ENCODE measurements around the gene ERG28.

The ERG28 gene

GRCh38 chr14:75650253-75651058 lies 10.2 kb downstream of the ERG28 start:
- peaks cover 5% of the 10 kb centered on the region for H3K4me1 ChIP-seq (ENCODE audit: insufficient read depth, low read length)
- H2AFZ ChIP-seq (ENCODE audit: low read depth, low read length) = no peak overlapping the region
- peaks cover 53% of the 10 kb centered on the region for H3K36me3 ChIP-seq (ENCODE audit: insufficient read depth, low read length)
- no peaks in the 10 kb centered on the region for H3K9me3 ChIP-seq (ENCODE audit: low read length)
- no peak overlapping the region for H3K4me3 ChIP-seq (ENCODE audit: low read length)
- H3K27me3 ChIP-seq (ENCODE audit: insufficient read depth, low read length) = no peaks in the 10 kb centered on the region

- H3K4me3 ChIP-seq (ENCODE audit: low read length) = no peak overlapping the region
- H2AFZ ChIP-seq (ENCODE audit: low read depth, low read length) = no peak overlapping the region
- H3K9me3 ChIP-seq (ENCODE audit: low read length) = no peaks in the 10 kb centered on the region
- no peaks in the 10 kb centered on the region for H3K27me3 ChIP-seq (ENCODE audit: insufficient read depth, low read length)
- peaks cover 5% of the 10 kb centered on the region for H3K4me1 ChIP-seq (ENCODE audit: insufficient read depth, low read length)
- H3K36me3 ChIP-seq (ENCODE audit: insufficient read depth, low read length) = peaks cover 51% of the 10 kb centered on the region
Observed at GRCh38 chr14:75649773-75650172, 10.9 kb downstream of the ERG28 start.

- H3K36me3 ChIP-seq (ENCODE audit: insufficient read depth, low read length) = peaks cover 49% of the 10 kb centered on the region
- no peak overlapping the region for H2AFZ ChIP-seq (ENCODE audit: low read depth, low read length)
- no peak overlapping the region for H3K4me3 ChIP-seq (ENCODE audit: low read length)
- no peaks in the 10 kb centered on the region for H3K9me3 ChIP-seq (ENCODE audit: low read length)
- H3K27me3 ChIP-seq (ENCODE audit: insufficient read depth, low read length) = no peaks in the 10 kb centered on the region
- peaks cover 5% of the 10 kb centered on the region for H3K4me1 ChIP-seq (ENCODE audit: insufficient read depth, low read length)
Observed at GRCh38 chr14:75649337-75649736, 11.3 kb downstream of the ERG28 start.

DNA sequence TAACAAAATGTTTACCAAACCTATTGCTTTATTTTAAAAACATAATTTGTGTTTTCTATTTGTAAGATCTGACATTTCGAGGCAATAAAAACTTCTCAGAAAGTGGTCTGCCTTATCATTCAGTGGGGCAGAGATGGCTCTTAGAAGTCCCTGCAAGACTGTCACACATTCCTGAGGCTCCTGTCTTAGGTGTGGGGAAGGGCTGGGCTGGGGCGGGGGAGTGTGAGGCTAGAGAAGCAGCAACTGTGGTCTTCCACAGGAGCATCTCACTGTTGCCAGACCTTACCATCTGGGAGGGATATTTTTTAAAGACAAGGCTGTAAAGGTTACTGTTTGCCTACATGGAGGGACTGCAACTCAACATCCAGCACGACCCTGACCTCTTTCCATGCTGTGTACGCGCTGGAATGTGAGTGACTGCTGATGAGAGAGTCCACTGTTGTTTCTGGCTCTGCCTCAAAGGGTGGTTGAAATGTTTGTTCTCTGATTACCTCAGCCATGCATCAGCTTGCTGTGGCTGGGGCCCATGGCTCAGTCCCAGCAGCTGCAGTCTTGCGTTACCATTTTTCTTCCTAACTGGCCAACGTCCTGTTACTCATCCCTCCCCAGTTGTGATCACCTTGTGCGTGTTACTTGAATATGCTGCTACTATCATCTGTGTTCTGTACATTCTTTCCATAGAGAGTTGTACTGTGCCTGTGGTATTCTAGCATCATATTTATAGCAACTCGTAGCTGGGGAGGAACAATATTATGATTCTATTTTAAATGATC lies 12.4 kb downstream of the ERG28 start:
- Histone ChIP-seq H3K27me3 (ENCODE audit: insufficient read depth, low read length) (no peaks in the 10 kb centered on the region), H3K4me1 (ENCODE audit: insufficient read depth, low read length) (peaks cover 5% of the 10 kb centered on the region), H3K36me3 (ENCODE audit: insufficient read depth, low read length) (peaks cover 45% of the 10 kb centered on the region), H3K9me3 (ENCODE audit: low read length) (no peaks in the 10 kb centered on the region), H3K4me3 (ENCODE audit: low read length) (no peak overlapping the region), H2AFZ (ENCODE audit: low read depth, low read length) (no peak overlapping the region)

DNA sequence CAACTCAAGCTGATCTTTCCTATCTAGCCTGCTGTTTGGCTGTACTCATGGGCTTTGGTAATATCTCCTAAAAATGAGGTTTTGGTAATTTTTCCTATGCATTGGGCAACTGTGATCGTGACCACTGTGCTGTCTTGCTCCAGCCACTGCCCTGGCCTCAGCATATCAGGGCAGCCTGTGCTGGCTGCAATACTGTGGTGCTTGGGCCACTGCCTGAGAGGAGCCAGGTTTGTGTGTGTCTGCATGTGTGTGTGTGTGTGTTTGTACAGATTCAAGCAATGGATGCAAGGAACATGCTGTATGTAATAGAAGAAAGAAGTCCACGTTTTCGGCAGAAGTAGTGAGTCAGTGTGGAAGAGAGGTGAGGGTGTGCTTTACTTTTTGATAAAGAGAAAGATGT lies 13.0 kb downstream of the ERG28 start:
- H3K9me3 ChIP-seq (ENCODE audit: low read length) = no peaks in the 10 kb centered on the region
- no peak overlapping the region for H3K4me3 ChIP-seq (ENCODE audit: low read length)
- H3K4me1 ChIP-seq (ENCODE audit: insufficient read depth, low read length) = peaks cover 5% of the 10 kb centered on the region
- peaks cover 41% of the 10 kb centered on the region for H3K36me3 ChIP-seq (ENCODE audit: insufficient read depth, low read length)
- no peaks in the 10 kb centered on the region for H3K27me3 ChIP-seq (ENCODE audit: insufficient read depth, low read length)
- no peak overlapping the region for H2AFZ ChIP-seq (ENCODE audit: low read depth, low read length)

DNA sequence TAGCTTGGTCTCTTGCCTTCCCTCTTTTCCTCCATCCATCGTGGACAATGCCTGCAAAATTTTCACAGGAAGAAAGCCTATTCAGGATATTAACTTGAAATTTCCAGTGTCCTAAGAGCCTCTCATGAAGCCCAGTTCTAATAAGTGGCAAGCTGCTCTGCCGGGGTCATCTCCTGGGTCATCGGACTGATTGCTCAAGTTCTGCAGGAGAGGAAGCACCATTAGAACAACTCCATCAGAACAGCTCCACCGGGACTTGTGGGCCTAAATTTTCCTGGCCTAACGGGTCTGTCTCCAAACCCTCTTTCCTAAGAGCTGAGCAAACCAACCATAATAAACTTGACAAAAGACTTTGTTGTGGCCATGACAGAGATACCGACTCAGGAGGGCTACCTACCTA lies 13.9 kb downstream of the ERG28 start:
- no peak overlapping the region for H3K4me3 ChIP-seq (ENCODE audit: low read length)
- no peak overlapping the region for H2AFZ ChIP-seq (ENCODE audit: low read depth, low read length)
- H3K36me3 ChIP-seq (ENCODE audit: insufficient read depth, low read length) = peaks cover 36% of the 10 kb centered on the region
- peaks cover 5% of the 10 kb centered on the region for H3K4me1 ChIP-seq (ENCODE audit: insufficient read depth, low read length)
- no peaks in the 10 kb centered on the region for H3K27me3 ChIP-seq (ENCODE audit: insufficient read depth, low read length)
- no peaks in the 10 kb centered on the region for H3K9me3 ChIP-seq (ENCODE audit: low read length)

DNA sequence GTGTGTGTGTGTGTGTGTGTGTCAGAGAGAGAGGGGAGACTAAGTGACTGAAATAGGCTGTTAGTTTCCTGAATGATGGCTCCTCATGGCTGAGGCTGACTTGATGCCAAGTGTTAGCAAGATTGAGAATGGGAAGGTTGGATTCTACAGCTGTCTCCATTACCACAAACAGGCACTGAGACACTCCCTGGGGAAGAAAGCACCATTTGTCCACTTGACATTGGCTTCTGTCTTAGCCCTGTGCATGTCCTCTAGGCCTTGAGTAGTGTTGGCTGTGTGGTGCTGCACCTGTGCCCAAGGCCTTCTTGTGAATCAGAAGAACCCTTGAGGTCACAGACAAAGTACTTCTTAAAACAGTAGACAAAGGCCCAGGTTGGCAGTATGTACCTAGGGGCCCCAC lies 15.6 kb downstream of the ERG28 start:
- no peak overlapping the region for H3K4me3 ChIP-seq (ENCODE audit: low read length)
- H3K9me3 ChIP-seq (ENCODE audit: low read length) = no peaks in the 10 kb centered on the region
- H2AFZ ChIP-seq (ENCODE audit: low read depth, low read length) = no peak overlapping the region
- peaks cover 5% of the 10 kb centered on the region for H3K4me1 ChIP-seq (ENCODE audit: insufficient read depth, low read length)
- peaks cover 19% of the 10 kb centered on the region for H3K36me3 ChIP-seq (ENCODE audit: insufficient read depth, low read length)
- no peaks in the 10 kb centered on the region for H3K27me3 ChIP-seq (ENCODE audit: insufficient read depth, low read length)

- Histone ChIP-seq H2AFZ (ENCODE audit: low read depth, low read length) (no peak overlapping the region), H3K36me3 (ENCODE audit: insufficient read depth, low read length) (peaks cover 8% of the 10 kb centered on the region), H3K27me3 (ENCODE audit: insufficient read depth, low read length) (no peaks in the 10 kb centered on the region), H3K4me3 (ENCODE audit: low read length) (no peak overlapping the region), H3K4me1 (ENCODE audit: insufficient read depth, low read length) (peaks cover 5% of the 10 kb centered on the region), H3K9me3 (ENCODE audit: low read length) (no peaks in the 10 kb centered on the region)
Observed at GRCh38 chr14:75643985-75644384, 16.7 kb downstream of the ERG28 start.

- H3K27me3 ChIP-seq (ENCODE audit: insufficient read depth, low read length) = no peaks in the 10 kb centered on the region
- H2AFZ ChIP-seq (ENCODE audit: low read depth, low read length) = no peak overlapping the region
- no peaks in the 10 kb centered on the region for H3K9me3 ChIP-seq (ENCODE audit: low read length)
- no peak overlapping the region for H3K4me3 ChIP-seq (ENCODE audit: low read length)
- H3K36me3 ChIP-seq (ENCODE audit: insufficient read depth, low read length) = no peaks in the 10 kb centered on the region
- H3K4me1 ChIP-seq (ENCODE audit: insufficient read depth, low read length) = no peaks in the 10 kb centered on the region
Observed at GRCh38 chr14:75640876-75641275, 19.8 kb downstream of the ERG28 start.

GRCh38 chr14:75636100-75636692 lies 24.5 kb downstream of the ERG28 start:
- H3K9me3 ChIP-seq (ENCODE audit: low read length) = no peaks in the 10 kb centered on the region
- H3K4me3 ChIP-seq (ENCODE audit: low read length) = no peak overlapping the region
- peaks cover 2% of the 10 kb centered on the region for H3K4me1 ChIP-seq (ENCODE audit: insufficient read depth, low read length)
- no peaks in the 10 kb centered on the region for H3K27me3 ChIP-seq (ENCODE audit: insufficient read depth, low read length)
- H2AFZ ChIP-seq (ENCODE audit: low read depth, low read length) = no peak overlapping the region
- no peaks in the 10 kb centered on the region for H3K36me3 ChIP-seq (ENCODE audit: insufficient read depth, low read length)

DNA sequence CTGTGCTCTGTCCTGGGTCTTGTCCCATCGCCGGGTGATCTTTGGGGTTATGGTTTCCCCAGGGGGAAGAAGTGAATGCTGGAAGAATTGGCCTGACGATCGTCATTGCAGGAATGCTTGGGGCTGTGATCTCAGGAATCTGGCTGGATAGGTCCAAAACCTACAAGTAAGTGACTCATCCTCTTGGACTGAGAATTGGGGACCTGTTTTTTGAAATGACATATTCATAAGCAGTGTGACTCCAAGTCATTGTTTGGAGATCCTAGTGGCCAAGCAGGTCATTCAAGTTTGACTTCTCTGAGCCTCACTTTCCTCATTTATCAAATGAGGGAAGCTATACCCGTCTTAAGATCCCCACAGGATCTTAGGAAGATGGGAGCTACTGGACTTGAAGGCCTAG lies 25.8 kb downstream of the ERG28 start:
- Histone ChIP-seq H3K36me3 (ENCODE audit: insufficient read depth, low read length) (no peaks in the 10 kb centered on the region), H3K4me3 (ENCODE audit: low read length) (no peak overlapping the region), H3K9me3 (ENCODE audit: low read length) (no peaks in the 10 kb centered on the region), H3K27me3 (ENCODE audit: insufficient read depth, low read length) (no peaks in the 10 kb centered on the region), H2AFZ (ENCODE audit: low read depth, low read length) (no peak overlapping the region), H3K4me1 (ENCODE audit: insufficient read depth, low read length) (peaks cover 2% of the 10 kb centered on the region)

DNA sequence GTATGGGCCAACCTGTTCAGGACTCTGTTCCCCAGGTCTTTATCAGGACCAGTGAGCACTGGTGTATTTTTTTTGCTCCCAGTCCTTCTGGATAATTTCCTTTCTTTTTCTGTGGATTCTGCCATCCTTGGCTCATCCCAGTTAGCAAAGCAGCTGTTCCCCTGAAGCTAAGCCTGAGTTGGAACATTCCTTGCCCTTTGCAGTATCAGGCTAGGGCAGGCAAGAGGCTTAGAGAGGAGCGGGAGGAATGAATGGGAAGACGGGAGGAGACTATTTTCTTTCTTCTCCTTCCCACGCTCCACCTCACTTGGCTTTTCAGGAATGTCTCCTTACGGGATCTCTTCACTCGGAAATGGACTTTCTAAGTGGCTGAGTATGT lies 29.2 kb downstream of the ERG28 start:
- Histone ChIP-seq H3K27me3 (ENCODE audit: insufficient read depth, low read length) (no peaks in the 10 kb centered on the region), H3K36me3 (ENCODE audit: insufficient read depth, low read length) (no peaks in the 10 kb centered on the region), H3K4me3 (ENCODE audit: low read length) (no peak overlapping the region), H3K4me1 (ENCODE audit: insufficient read depth, low read length) (peaks cover 2% of the 10 kb centered on the region), H2AFZ (ENCODE audit: low read depth, low read length) (no peak overlapping the region), H3K9me3 (ENCODE audit: low read length) (no peaks in the 10 kb centered on the region)

- Histone ChIP-seq H3K4me1 (ENCODE audit: insufficient read depth, low read length) (peaks cover 2% of the 10 kb centered on the region), H2AFZ (ENCODE audit: low read depth, low read length) (no peak overlapping the region), H3K4me3 (ENCODE audit: low read length) (no peak overlapping the region), H3K36me3 (ENCODE audit: insufficient read depth, low read length) (no peaks in the 10 kb centered on the region), H3K9me3 (ENCODE audit: low read length) (no peaks in the 10 kb centered on the region), H3K27me3 (ENCODE audit: insufficient read depth, low read length) (no peaks in the 10 kb centered on the region)
Observed at GRCh38 chr14:75630695-75631452, 29.8 kb downstream of the ERG28 start.

All from neuron (in vitro differentiated cells).